Measurements from ENCODE around the gene PTPRN.

DNA sequence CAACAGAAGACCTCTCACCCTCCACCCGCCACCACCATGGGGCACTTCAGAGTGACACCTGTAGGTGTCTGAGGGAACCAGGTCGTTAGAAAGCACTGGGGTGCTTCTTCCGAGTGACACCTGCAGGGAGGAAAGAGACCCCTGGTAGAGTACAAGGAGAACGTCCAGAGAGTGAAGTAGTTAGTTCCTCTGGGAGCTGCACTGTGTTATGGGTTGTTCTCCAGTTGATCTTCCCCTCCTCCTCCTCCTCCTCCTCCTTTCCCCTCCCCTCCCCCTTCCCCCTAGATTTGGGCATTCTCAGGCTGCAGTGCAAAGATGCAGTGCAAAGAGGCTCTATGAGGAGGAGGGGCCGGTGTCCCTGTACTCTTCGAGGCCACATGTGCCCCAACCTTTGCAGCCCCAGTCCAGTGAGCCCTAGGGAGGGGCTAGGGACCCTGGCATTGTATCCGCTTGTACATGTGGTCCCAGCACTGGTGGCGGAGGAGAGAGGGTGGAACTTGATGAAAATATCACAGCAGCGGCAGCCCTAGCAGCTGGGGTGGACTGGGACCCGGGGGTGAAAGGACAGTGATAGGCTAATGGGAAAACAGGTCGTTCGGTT is 29.2 kb downstream of the PTPRN start:
- TF ChIP-seq, protein P1, sequence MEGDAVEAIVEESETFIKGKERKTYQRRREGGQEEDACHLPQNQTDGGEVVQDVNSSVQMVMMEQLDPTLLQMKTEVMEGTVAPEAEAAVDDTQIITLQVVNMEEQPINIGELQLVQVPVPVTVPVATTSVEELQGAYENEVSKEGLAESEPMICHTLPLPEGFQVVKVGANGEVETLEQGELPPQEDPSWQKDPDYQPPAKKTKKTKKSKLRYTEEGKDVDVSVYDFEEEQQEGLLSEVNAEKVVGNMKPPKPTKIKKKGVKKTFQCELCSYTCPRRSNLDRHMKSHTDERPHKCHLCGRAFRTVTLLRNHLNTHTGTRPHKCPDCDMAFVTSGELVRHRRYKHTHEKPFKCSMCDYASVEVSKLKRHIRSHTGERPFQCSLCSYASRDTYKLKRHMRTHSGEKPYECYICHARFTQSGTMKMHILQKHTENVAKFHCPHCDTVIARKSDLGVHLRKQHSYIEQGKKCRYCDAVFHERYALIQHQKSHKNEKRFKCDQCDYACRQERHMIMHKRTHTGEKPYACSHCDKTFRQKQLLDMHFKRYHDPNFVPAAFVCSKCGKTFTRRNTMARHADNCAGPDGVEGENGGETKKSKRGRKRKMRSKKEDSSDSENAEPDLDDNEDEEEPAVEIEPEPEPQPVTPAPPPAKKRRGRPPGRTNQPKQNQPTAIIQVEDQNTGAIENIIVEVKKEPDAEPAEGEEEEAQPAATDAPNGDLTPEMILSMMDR (IDR thresholded peaks at IDR 0.05; ENCODE audit: insufficient read depth, low read length, poor library complexity, severe bottlenecking), result peak; percentile 7
- no peak for TF ChIP-seq EZH2phosphoT487 (conservative IDR thresholded peaks at IDR 0.05; ENCODE audit: low read length)
